ENCODE data around the gene ARHGAP10. TPM values are rescaled to one million over a fixed set of nuclear protein-coding genes. Genes with fewer than 3 reads are reported as not detected.

Gene ARHGAP10
- total and polyA plus RNA-seq, 10 of the 15 experiments (the other 5 are each of a cell fraction or from before 2014, with no cell fraction given): 1.3 to 25.8 (median 17.2) TPM

DNA sequence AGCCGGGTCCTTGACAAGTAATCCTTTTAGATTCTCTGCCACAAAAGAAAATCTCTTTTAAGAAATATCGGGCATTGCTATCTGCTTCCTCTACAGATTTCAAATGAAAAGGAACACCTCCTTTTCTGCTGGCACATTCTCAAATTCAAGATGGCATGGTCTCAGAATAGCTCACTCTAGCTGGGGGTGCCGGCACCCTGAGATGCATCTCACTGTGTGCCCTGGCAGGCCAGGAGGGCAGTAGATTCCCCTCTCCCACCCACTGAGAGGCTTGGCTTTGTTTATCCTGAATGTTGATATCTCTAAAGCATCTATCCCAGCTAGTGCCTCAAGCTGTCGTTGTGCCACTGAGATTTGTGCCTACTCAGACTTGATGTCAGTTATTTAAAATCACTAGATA, 319.5 kb downstream of the ARHGAP10 start:
- H3K9ac ChIP-seq (ENCODE audit: control insufficient read depth, insufficient read depth, low read length): no peak overlapping the region
- H3K27ac ChIP-seq (ENCODE audit: control insufficient read depth, insufficient read depth): no peak overlapping the region
- no peaks in the 10 kb centered on the region for H3K27me3 ChIP-seq (replicated peaks in 1 of 2; ENCODE audit: control insufficient read depth in 2 of 2, insufficient read depth in 2 of 2, low read length in 1 of 2)
- no peak overlapping the region for H3K4me2 ChIP-seq (ENCODE audit: control insufficient read depth, insufficient read depth)
- H3K4me1 ChIP-seq (ENCODE audit: control insufficient read depth, insufficient read depth, low read length): peaks cover 11% of the 10 kb centered on the region
- CTCF ChIA-PET: no interaction called here
- no peaks in the 10 kb centered on the region for H4K20me1 ChIP-seq (ENCODE audit: control insufficient read depth, insufficient read depth)
- POLR2A ChIA-PET: no interaction called here
- ATAC-seq: no peak
- no peaks in the 10 kb centered on the region for H3K79me2 ChIP-seq (ENCODE audit: control insufficient read depth, insufficient read depth, low read length)
- RAD21 ChIA-PET (ENCODE audit: unreplicated experiment): no interaction called here
- SMC1A ChIA-PET (ENCODE audit: uncharacterized antibody, unreplicated experiment): interaction anchor here (1.0 kb wide), 1 partner anchor 10 kb away, joined by 3 read pairs; no protein-coding TSS in a partner anchor
- H3K4me3 ChIP-seq: no peak overlapping the region
- TF ChIP-seq POU2F2 (IDR thresholded peaks at IDR 0.05; ENCODE audit: borderline replicate concordance, low read depth, low read length) (no peak), MTA2 (IDR thresholded peaks at IDR 0.05; ENCODE audit: low read depth) (no peak), BRCA1 (IDR thresholded peaks at IDR 0.05; ENCODE audit: low read depth, low read length) (no peak), GABPA (IDR thresholded peaks at IDR 0.05; ENCODE audit: low read depth) (no peak), RBBP5 (conservative IDR thresholded peaks at IDR 0.05) (no peak), NFYA (IDR thresholded peaks at IDR 0.05; ENCODE audit: borderline replicate concordance, low read depth, low read length) (no peak), PAX8 (IDR thresholded peaks at IDR 0.05) (no peak), CREB1 (IDR thresholded peaks at IDR 0.05; ENCODE audit: low read depth) (no peak), RUNX3 (IDR thresholded peaks at IDR 0.05; ENCODE audit: low read length) (no peak), TCF12 (IDR thresholded peaks at IDR 0.05; ENCODE audit: low read depth, low read length) (no peak), FOXM1 (IDR thresholded peaks at IDR 0.05; ENCODE audit: low read depth, low read length) (no peak), WRNIP1 (IDR thresholded peaks at IDR 0.05; ENCODE audit: borderline replicate concordance, low read depth, low read length) (no peak), ZNF384 (IDR thresholded peaks at IDR 0.05; ENCODE audit: borderline replicate concordance, low read depth, low read length) (no peak)
- TF ChIP-seq, protein P1, sequence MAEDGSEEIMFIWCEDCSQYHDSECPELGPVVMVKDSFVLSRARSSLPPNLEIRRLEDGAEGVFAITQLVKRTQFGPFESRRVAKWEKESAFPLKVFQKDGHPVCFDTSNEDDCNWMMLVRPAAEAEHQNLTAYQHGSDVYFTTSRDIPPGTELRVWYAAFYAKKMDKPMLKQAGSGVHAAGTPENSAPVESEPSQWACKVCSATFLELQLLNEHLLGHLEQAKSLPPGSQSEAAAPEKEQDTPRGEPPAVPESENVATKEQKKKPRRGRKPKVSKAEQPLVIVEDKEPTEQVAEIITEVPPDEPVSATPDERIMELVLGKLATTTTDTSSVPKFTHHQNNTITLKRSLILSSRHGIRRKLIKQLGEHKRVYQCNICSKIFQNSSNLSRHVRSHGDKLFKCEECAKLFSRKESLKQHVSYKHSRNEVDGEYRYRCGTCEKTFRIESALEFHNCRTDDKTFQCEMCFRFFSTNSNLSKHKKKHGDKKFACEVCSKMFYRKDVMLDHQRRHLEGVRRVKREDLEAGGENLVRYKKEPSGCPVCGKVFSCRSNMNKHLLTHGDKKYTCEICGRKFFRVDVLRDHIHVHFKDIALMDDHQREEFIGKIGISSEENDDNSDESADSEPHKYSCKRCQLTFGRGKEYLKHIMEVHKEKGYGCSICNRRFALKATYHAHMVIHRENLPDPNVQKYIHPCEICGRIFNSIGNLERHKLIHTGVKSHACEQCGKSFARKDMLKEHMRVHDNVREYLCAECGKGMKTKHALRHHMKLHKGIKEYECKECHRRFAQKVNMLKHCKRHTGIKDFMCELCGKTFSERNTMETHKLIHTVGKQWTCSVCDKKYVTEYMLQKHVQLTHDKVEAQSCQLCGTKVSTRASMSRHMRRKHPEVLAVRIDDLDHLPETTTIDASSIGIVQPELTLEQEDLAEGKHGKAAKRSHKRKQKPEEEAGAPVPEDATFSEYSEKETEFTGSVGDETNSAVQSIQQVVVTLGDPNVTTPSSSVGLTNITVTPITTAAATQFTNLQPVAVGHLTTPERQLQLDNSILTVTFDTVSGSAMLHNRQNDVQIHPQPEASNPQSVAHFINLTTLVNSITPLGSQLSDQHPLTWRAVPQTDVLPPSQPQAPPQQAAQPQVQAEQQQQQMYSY (CRISPR knock-in tag; IDR thresholded peaks at IDR 0.05): no peak
- TF ChIP-seq, protein P2, sequence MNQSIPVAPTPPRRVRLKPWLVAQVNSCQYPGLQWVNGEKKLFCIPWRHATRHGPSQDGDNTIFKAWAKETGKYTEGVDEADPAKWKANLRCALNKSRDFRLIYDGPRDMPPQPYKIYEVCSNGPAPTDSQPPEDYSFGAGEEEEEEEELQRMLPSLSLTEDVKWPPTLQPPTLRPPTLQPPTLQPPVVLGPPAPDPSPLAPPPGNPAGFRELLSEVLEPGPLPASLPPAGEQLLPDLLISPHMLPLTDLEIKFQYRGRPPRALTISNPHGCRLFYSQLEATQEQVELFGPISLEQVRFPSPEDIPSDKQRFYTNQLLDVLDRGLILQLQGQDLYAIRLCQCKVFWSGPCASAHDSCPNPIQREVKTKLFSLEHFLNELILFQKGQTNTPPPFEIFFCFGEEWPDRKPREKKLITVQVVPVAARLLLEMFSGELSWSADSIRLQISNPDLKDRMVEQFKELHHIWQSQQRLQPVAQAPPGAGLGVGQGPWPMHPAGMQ (IDR thresholded peaks at IDR 0.05; ENCODE audit: borderline replicate concordance): no peak
- TF ChIP-seq, protein P3, sequence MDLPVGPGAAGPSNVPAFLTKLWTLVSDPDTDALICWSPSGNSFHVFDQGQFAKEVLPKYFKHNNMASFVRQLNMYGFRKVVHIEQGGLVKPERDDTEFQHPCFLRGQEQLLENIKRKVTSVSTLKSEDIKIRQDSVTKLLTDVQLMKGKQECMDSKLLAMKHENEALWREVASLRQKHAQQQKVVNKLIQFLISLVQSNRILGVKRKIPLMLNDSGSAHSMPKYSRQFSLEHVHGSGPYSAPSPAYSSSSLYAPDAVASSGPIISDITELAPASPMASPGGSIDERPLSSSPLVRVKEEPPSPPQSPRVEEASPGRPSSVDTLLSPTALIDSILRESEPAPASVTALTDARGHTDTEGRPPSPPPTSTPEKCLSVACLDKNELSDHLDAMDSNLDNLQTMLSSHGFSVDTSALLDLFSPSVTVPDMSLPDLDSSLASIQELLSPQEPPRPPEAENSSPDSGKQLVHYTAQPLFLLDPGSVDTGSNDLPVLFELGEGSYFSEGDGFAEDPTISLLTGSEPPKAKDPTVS (IDR thresholded peaks at IDR 0.05; ENCODE audit: low read depth, low read length): no peak
- in situ Hi-C loops (cut with MboI): no loop called here
- H3K36me3 ChIP-seq (ENCODE audit: control insufficient read depth in 2 of 2, insufficient read depth in 2 of 2, low read length in 1 of 2): peaks cover 0 to 7% of the 10 kb centered on the region in 2 experiments; a peak in 2 of 4 replicates
- 85% methylated on average over 4 of the region's 4 CpGs for WGBS (ENCODE audit: insufficient coverage, insufficient replicate concordance, low lambda C conversion rate, missing lambda C conversion rate)
- no peak overlapping the region for H2AFZ ChIP-seq (ENCODE audit: control insufficient read depth, low read depth, low read length)
- no TSS peak for BruUV-seq (replicated peaks)
- intact Hi-C loops (cut with micrococcal nuclease; ENCODE audit: unreplicated experiment): loop anchor here (10.0 kb wide), 1 partner anchor 437 kb away; the partner anchor contains the start of gene TMEM184C
- H3K9me3 ChIP-seq (replicated peaks; ENCODE audit: control insufficient read depth, insufficient read depth, low read length): no peaks in the 10 kb centered on the region
- FAIRE-seq: no peak
- no peak for DNase-seq (ENCODE audit: low read depth, low spot score)

All from GM12878 (cell line).